Measurements from ENCODE around the gene CLTCL1.
"Not testable (repeated sequence)": the region's sequence is repeated elsewhere in the genome, so short reads cannot be mapped to it uniquely, and the experiment has no call there.

CLTCL1 gene

DNA sequence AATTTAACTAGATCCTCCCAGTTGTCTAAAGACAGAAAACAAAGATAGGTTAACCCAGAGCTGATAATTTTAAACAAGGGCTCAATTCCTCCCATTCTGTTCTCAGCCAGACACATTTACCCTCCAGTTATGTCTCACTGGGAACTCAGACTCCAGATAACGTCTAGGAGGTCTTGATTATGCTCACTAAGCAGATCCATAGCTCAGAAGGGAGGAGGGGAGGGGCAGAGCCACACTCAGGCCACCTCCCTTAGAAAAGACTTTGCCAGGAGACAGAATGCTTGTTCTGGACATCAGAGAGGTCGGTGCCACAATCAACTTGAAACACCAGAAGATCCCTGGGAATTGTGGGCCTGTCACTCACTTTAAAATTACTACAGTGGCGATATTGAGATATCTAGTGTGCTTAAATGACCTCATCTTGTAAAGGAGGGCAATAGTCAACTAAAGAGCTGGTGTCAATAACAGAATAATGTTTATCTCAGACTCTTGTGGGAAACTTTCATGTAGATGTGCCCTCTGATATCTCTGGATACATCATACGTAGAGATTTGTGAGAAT is 83.2 kb downstream of the CLTCL1 start:
- no peak for DNase-seq
- no peaks in the 10 kb centered on the region for H3K36me3 Mint-ChIP-seq (ENCODE audit: low read depth)
- H3K9me3 Mint-ChIP-seq, result no peaks in the 10 kb centered on the region
- no peak overlapping the region for H3K4me3 Mint-ChIP-seq
- H3K27me3 Mint-ChIP-seq, result peaks cover 18% of the 10 kb centered on the region
- no peaks in the 10 kb centered on the region for H3K4me1 Mint-ChIP-seq
- H3K27ac Mint-ChIP-seq, result no peak overlapping the region
- no peak for ATAC-seq

DNA sequence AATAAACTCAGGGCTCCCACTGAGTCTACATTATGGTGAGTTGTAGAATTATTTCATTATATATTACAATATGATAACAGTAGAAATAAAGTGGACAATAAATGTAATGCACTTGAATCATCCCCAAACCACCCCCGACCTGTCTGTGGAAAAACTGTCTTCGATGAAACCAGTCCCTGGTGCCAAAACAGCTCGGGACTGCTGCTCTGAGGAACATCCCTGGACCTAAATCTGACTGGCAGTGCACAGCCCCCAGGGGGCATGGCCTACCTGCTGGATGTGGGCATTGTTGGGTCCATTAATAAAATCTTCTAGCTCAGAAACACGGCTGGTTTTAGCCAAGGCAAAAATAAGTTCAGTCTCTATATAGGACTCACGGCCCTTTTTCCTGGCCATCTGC is 83.6 kb downstream of the CLTCL1 start:
- Mint-ChIP-seq H3K4me3 (no peak overlapping the region), H3K27ac (no peak overlapping the region), H3K9me3 (no peaks in the 10 kb centered on the region), H3K36me3 (ENCODE audit: low read depth) (no peaks in the 10 kb centered on the region), H3K27me3 (peaks cover 18% of the 10 kb centered on the region), H3K4me1 (no peaks in the 10 kb centered on the region)
- ATAC-seq, result no peak
- DNase-seq, result no peak

DNA sequence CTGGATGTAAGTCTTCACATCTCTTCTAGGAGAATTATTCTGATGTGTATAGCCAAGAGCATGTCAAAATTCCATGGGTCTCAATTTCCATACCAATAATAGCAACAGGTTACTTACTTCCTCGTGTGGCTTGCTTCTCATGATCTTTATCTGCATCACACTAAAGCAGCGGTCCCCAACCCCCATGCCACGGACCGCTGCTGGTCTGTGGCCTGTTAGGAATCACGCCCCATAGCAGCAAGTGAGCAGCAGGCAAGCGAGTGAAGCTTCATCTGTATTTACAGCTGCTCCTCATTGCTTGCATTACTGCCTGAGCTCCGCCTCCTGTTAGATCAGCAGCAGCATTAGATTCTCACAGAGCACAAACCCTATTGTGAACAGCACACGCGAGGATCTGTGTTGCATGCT is 84.1 kb downstream of the CLTCL1 start:
- Mint-ChIP-seq H3K27ac (no peak overlapping the region), H3K4me3 (no peak overlapping the region), H3K36me3 (ENCODE audit: low read depth) (no peaks in the 10 kb centered on the region), H3K27me3 (peaks cover 18% of the 10 kb centered on the region), H3K9me3 (no peaks in the 10 kb centered on the region), H3K4me1 (no peaks in the 10 kb centered on the region)
- DNase-seq, result no peak
- ATAC-seq, result no peak

DNA sequence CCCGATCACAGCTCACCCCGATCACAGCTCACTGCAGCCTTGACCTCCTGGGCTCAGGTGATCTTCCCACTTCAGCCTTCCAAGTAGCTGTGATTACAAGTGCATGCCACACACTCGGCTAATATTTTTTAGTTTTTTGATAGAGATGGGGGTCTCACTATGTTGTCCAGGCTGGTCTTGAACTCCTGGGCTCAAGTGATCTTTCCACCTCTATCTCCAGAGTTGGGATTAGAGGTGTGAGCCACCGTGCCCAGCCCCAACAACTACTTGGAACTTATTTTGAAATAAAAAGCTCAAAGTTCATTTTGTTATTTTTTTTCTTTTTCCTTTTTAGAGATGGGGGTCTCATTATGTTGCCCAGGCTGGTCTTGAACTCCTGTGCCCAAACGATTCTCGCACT is 85.2 kb downstream of the CLTCL1 start:
- Mint-ChIP-seq H3K27ac (no peak overlapping the region), H3K27me3 (peaks cover 16% of the 10 kb centered on the region), H3K4me1 (no peaks in the 10 kb centered on the region), H3K4me3 (no peak overlapping the region), H3K9me3 (no peaks in the 10 kb centered on the region), H3K36me3 (ENCODE audit: low read depth) (no peaks in the 10 kb centered on the region)
- DNase-seq, result no peak
- no peak for ATAC-seq

DNA sequence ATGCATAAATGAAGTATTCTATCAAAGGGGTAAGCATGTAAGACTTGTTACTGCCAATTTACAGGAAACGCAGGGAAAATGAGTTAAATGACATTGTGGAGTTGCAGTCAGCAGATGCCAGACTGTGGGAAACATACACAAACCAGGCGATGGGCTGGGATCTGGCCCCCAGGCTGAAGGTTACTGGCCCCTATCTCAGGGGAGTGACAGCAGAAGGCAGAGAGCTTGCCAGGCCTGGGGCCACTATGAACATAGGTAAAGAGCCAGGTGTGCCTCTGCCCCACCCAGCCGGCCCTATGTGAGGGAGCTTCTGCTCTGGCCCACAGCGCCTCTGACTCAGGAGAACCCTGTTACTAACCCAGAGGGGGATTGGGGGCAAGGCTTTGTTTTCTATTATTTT is 86.9 kb downstream of the CLTCL1 start:
- H3K9me3 Mint-ChIP-seq, result no peaks in the 10 kb centered on the region
- H3K36me3 Mint-ChIP-seq (ENCODE audit: low read depth), result no peaks in the 10 kb centered on the region
- no peaks in the 10 kb centered on the region for H3K4me1 Mint-ChIP-seq
- H3K4me3 Mint-ChIP-seq, result no peak overlapping the region
- H3K27me3 Mint-ChIP-seq, result peaks cover 7% of the 10 kb centered on the region
- DNase-seq (no peak), ATAC-seq (no peak)
- H3K27ac Mint-ChIP-seq, result no peak overlapping the region

DNA sequence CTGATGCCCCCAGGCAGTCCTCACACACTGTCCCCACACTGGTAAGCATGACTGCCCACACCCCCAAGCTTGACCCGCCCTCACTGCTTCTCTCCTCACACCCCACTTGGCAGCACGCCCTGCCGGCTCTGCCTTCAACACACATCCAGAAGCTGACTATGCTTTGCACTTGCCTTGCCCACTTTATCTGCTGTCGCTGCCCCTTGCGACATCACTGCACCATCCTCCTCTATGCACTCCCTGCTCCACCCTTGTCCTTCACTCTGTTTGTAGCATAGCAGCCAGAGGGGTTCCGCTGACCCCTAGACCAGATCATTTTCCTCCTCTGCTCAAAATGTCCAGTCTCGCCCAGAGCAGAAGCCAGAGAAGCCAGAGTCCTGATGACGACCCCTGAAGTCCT is 87.7 kb downstream of the CLTCL1 start:
- Mint-ChIP-seq H3K36me3 (ENCODE audit: low read depth) (no peaks in the 10 kb centered on the region), H3K4me1 (no peaks in the 10 kb centered on the region), H3K27ac (no peak overlapping the region), H3K27me3 (peaks cover 2% of the 10 kb centered on the region), H3K4me3 (no peak overlapping the region), H3K9me3 (no peaks in the 10 kb centered on the region)
- no peak for DNase-seq
- no peak for ATAC-seq

DNA sequence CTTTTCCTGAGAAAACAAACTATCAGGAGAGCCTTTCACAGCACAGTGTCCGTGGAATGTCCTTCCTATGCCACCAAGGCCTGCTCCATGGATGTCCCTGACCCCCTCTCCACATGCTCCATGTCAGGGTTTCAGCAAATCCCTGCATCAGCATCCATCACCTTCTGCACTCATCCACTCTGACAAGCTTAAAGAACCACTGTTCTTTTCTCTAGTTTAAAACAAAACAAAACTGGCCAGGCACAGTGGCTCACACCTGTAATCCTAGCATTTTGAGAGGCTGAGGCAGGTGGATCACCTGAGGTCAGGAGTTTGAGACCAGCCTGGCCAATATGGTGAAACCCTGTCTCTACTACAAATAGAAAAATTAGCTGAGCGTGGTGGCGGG is 88.7 kb downstream of the CLTCL1 start:
- not testable (repeated sequence) for DNase-seq; H3K27ac Mint-ChIP-seq; ATAC-seq; H3K9me3 Mint-ChIP-seq; H3K4me3 Mint-ChIP-seq; H3K36me3 Mint-ChIP-seq (ENCODE audit: low read depth); H3K27me3 Mint-ChIP-seq; H3K4me1 Mint-ChIP-seq

DNA sequence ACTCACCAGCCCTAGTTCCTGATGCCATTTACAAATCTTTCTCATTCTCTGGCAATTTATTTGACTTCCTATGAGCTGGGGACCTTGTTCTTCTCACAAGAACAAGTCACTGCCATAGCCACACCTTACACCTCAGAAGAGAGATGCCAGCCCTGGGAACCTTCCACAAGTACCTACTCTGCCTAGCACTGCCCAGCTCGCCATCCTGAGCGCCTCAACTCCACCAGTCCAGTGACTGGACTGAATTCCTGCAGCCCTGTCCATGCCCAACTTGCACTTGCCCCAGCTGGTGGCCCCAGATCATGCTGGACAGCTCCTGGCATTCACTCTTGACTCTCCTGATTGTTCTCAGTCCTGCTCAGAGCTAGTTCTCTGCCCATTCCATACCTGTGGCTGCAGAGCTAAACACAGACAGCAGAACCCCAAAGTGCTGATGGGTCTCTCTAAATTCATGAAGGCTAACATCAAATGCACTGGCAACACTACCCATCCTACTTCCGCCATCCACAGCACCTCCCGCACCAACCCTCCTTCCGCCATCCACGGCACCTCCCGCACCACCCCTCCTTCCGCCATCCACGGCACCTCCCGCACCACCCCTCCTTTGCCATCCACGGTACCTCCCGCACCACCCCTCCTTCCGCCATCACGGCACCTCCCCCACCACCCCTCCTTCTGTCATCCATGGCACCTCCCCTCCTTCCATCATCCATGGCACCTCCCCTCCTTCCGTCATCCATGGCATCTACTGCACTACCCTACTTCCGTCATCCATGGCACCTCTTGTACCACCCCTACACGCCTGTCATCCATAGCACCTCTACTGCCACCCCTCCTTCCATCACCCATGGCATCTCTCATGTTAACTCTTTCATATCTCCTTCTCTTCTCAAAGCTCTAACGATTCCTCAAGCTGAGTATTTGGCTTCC is 89.4 kb downstream of the CLTCL1 start:
- Mint-ChIP-seq H3K4me1 (no peaks in the 10 kb centered on the region), H3K27ac (no peak overlapping the region), H3K27me3 (no peaks in the 10 kb centered on the region), H3K4me3 (no peak overlapping the region), H3K36me3 (ENCODE audit: low read depth) (no peaks in the 10 kb centered on the region), H3K9me3 (no peaks in the 10 kb centered on the region)
- no peak for ATAC-seq
- no peak for DNase-seq

DNA sequence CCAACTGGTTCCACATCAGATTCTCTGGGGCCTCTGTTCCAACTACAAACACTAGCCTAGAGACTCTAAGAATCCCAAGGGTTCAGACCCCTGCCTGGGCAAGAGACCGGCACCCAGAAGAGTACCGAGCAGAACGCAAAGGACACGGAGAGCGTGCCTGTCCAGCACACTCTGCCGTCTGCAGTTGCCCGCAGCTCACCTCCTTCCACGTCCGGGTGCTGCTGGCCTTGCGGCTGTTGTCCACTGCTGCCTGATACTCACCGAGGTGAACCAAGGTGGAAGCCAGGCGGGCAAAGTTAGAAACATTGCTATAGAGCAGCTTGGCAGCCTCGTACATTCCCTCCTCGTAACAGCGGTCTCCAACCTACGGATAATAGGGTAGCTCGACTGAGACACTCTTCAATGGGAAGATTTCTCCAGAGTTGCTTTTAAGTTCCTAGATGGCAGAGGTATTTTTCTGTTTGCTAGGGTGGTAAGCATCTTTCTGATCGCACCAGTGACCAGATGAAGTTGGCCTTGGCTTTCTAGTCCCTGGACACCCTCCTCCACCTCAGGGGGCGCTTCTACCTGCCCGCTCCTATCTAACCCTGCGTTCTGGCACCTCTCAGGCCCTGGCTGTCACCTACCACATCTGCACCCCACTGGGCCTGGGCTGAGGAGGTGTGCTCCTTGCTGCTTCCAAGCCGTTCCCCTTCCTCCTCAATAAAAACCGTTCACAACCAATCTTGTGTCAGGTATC is 90.2 kb downstream of the CLTCL1 start:
- H3K4me1 Mint-ChIP-seq, result no peaks in the 10 kb centered on the region
- no peaks in the 10 kb centered on the region for H3K9me3 Mint-ChIP-seq
- no peak for DNase-seq

DNA sequence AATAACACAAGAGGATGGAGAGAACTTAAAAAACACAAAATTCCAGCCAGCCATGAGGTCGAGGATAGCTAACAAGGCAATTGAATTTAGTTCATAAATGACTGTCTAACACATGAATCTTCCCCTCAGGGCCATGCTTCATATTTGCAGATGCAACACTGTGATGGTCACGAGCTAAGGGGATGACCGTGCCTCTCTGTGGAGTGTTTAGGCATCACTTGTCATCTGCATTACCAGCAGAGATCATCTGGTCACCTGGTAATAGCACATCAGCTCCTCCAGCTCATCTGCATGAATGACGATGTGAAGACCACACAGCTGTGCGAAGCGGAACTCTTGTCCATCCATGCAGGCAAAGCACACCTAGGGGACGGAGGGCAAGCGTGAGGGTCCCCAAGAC is 92.0 kb downstream of the CLTCL1 start:
- ATAC-seq (no peak), DNase-seq (no peak)
- no peaks in the 10 kb centered on the region for H3K9me3 Mint-ChIP-seq
- no peak overlapping the region for H3K27ac Mint-ChIP-seq
- no peaks in the 10 kb centered on the region for H3K36me3 Mint-ChIP-seq (ENCODE audit: low read depth)
- H3K4me1 Mint-ChIP-seq, result peaks cover 8% of the 10 kb centered on the region
- H3K27me3 Mint-ChIP-seq, result no peaks in the 10 kb centered on the region
- H3K4me3 Mint-ChIP-seq, result no peak overlapping the region

More for the DNA sequence above, 90.2 kb downstream of the CLTCL1 start:
- no peaks in the 10 kb centered on the region for H3K27me3 Mint-ChIP-seq
- no peak overlapping the region for H3K27ac Mint-ChIP-seq
- no peak overlapping the region for H3K4me3 Mint-ChIP-seq
- ATAC-seq, result no peak
- no peaks in the 10 kb centered on the region for H3K36me3 Mint-ChIP-seq (ENCODE audit: low read depth)

DNA sequence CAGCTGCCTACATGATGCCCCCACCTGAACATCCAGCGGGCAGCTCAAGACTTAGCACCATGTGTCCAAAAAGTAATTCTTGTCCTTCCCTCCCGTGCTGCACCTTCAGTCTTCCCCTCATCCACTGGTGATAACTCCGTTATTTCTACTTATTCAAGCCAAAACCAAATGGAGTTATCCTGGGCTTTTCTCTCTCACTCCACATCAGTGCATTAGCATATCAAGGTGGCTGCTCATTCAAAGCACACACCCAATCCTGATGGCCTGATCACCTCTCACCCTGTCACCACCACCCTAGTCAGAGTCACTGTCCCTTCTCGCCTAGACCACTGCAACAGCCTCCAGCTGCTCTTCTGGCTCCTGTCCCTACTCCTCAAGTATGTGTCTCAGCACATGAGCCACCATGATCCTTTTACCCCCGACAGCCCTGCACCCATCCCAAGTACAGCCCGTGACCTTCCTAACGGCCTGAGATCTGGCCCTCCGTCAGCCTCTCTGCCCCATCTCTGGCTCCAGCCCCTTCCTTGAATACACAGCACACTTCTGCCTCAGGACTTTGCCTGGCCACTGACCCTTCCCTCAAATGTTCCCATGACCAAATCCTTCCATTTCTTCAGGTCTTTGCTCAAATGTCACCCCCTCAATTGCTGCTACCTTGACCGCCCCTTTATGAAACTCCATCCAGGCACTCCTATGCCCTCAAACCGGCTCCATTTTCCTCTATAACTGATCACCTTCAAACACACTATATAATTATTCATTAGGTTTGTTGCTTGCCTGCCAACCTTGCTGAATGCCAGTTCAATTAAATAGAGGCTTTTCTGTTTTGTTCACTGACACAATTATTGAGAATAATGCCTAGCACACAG is 93.3 kb downstream of the CLTCL1 start:
- Mint-ChIP-seq H3K4me1 (peaks cover 8% of the 10 kb centered on the region), H3K27me3 (no peaks in the 10 kb centered on the region), H3K9me3 (no peaks in the 10 kb centered on the region), H3K36me3 (ENCODE audit: low read depth) (no peaks in the 10 kb centered on the region), H3K4me3 (no peak overlapping the region), H3K27ac (no peak overlapping the region)
- no peak for ATAC-seq
- no peak for DNase-seq

DNA sequence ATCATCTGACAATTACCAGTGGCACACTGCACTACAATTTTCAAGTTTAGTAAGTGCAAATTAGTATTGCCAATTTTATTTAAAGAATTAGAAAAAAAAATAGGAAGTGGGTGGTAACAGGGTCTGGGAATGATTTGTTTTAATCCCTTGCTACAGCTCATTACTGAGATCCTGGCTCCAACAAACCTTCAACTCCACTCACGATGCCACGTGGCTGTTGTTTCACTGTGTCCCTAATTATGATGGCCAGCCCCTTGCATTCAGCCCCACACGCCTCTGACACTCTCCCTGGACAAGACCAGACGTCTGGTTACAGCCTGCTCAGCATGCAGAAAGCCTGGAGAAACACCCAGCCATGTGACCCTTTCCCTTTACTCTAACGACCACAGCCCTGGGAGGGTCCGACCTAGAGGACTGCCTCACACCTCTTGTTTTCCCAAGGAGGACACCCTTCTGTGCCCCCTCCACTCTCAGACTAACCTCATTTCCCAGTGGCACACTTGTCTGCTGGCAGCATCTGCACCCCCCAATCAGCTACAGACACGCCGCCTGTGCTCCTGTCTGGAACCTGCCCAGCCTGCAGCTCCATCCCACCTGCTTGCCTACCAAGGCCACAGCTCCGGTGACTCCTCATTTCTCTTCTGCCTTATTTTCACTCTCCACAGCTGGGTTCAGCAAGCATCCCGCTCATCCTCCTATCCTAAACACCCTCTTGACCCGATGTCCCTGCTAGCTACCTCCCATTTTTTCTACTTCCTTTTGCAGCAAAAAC is 94.5 kb downstream of the CLTCL1 start:
- ATAC-seq (no peak), DNase-seq (no peak)
- Mint-ChIP-seq H3K27me3 (no peaks in the 10 kb centered on the region), H3K4me1 (peaks cover 8% of the 10 kb centered on the region), H3K27ac (no peak overlapping the region), H3K9me3 (no peaks in the 10 kb centered on the region), H3K36me3 (ENCODE audit: low read depth) (no peaks in the 10 kb centered on the region), H3K4me3 (no peak overlapping the region)

DNA sequence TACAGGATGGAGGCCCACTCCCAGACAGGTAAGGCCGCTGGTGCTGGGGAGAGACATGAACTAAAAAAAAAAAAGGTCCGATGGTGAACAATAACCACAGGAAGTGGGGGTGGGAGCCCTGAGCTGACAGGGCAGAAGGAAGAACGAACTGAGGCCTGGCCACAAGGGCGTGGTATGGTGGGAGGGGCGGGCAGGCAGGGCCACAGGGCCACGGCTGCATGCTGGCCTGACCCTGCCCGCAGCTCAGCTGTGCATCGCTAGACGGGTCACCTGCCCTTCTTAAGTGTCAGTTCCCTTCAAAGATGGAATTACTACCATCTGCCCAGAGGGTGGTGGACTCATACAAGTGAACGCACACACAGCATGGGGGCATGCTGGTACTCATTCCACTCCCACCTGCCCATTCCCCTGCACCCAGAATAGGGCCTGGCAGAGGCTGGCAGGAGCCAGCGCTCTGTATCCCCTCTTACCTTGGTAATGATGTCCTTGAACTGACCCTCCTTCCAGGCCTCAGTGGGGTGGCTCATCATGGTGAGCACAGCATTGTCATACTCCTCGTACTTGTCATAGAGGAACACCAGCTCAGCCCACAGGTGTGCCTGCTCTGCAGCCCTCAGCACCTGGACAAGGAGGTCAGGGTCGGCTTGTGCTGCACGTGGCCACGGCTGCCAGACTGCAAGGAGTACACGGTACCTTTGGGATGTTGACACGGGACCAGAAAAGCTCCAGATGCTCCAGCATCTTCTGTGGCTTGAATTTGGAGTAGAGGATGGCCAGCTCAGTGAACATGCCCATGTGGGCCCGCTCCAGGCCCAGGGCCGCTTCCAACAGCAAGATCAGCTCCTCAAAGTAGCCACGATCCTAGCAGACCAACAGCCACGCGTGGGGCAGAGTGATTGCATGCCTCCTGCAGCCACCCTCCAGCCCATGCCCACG is 95.5 kb downstream of the CLTCL1 start:
- DNase-seq (no peak), ATAC-seq (no peak)
- H3K36me3 Mint-ChIP-seq (ENCODE audit: low read depth), result no peaks in the 10 kb centered on the region
- no peak overlapping the region for H3K27ac Mint-ChIP-seq
- no peak overlapping the region for H3K4me3 Mint-ChIP-seq
- H3K9me3 Mint-ChIP-seq, result no peaks in the 10 kb centered on the region
- H3K4me1 Mint-ChIP-seq, result peaks cover 8% of the 10 kb centered on the region
- H3K27me3 Mint-ChIP-seq, result no peaks in the 10 kb centered on the region
